Measurements from ENCODE around the gene TMEM132A. TPM values are rescaled to one million over a fixed set of nuclear protein-coding genes. Genes with fewer than 3 reads are reported as not detected.

TMEM132A gene
- total RNA-seq, 2 donors from 2014 or later = 7.7 to 8.4 TPM

DNA sequence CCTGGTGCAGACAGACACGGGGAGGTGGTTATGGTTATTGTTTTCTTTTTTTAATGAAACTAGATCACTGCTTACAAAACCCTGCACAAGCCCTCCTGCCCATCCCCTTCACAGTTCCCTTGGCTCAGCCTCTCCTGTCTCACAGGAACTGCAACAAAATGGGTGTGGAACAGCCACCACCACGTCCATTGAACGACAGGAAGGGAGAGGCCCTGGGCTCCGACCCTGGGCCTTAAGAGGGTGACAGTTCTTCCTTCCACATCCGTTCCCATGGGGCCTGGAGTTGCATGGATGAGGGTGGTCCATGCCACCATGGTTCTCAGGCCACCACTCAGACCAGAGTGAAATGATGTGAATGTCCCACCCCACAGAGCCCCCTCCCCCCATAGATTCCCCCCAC is 33.6 kb upstream of the TMEM132A start:
- Histone ChIP-seq H3K27ac (no peak overlapping the region), H3K27me3 (replicated peaks; ENCODE audit: insufficient read depth) (no peaks in the 10 kb centered on the region), H3K4me3 (no peak overlapping the region), H3K9me3 (no peaks in the 10 kb centered on the region), H3K4me1 (ENCODE audit: control insufficient read depth in 1 of 2, low read depth in 2 of 2) (no peaks in the 10 kb centered on the region), H3K36me3 (peaks cover 8% of the 10 kb centered on the region)
- no peak for DNase-seq (ENCODE audit: low spot score)
- TF ChIP-seq CTCF (IDR thresholded peaks at IDR 0.05) = no peak
- no peak for ATAC-seq (ENCODE audit: insufficient number of reproducible peaks, low FRiP score, low read depth)

DNA sequence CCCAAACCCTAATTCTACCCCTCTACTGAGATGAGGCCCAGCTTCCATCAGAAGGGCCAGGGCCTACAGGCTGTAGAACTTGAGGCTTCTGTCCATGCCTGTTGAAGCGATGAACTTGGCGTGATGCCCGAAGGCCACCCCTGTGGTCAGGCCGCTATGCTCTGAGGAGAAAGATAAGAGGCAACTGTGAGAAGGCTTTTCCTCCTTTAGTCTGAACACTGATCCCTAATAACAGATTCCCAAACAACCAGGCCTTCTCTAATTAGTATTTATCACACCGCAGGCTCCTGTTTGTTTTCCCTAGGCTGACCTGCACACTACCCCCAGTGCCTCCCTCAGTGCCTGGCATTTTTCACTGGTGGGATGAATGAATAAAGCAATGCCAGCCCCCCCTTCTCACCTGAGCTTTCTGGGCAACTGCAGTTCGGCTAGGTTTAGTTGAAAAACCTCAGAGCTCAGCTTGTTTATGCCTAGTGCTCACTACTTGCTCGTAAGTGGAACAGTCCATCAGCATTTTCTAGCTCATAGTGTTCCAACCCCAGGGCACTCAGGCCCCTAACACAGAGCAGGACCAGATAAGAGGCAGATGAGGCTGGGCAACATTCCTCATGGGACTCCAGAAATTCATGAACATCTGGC is 33.0 kb upstream of the TMEM132A start:
- Histone ChIP-seq H3K9me3 (no peaks in the 10 kb centered on the region), H3K27ac (no peak overlapping the region), H3K27me3 (replicated peaks; ENCODE audit: insufficient read depth) (no peaks in the 10 kb centered on the region), H3K4me1 (ENCODE audit: control insufficient read depth in 1 of 2, low read depth in 2 of 2) (no peaks in the 10 kb centered on the region), H3K36me3 (peaks cover 11% of the 10 kb centered on the region), H3K4me3 (no peak overlapping the region)
- no peak for ATAC-seq (ENCODE audit: insufficient number of reproducible peaks, low FRiP score, low read depth)
- no peak for DNase-seq (ENCODE audit: low spot score)
- TF ChIP-seq CTCF (IDR thresholded peaks at IDR 0.05) = no peak

DNA sequence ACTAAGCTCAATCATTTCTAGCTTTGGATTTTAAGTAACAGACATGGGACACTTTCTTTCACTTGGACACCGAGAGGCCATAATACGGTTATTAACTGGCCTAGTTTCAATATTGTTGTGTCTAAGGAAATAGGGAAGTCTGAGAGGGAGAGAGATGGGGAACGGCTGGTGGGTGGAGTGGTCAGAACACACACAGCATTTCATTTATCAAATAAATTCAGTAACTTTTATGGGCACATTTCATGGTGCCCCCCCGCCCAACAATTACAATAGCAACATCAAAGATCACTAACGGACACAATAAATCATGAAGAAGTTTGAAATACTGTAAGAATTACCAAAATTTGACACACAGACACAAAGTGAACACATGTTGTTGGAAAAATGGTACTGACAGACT is 28.6 kb upstream of the TMEM132A start:
- ATAC-seq (ENCODE audit: insufficient number of reproducible peaks, low FRiP score, low read depth) (no peak), DNase-seq (ENCODE audit: low spot score) (no peak)
- no peaks in the 10 kb centered on the region for H3K27me3 ChIP-seq (replicated peaks; ENCODE audit: insufficient read depth)
- peaks cover 41% of the 10 kb centered on the region for H3K36me3 ChIP-seq
- TF ChIP-seq CTCF (IDR thresholded peaks at IDR 0.05) = no peak
- no peaks in the 10 kb centered on the region for H3K9me3 ChIP-seq
- H3K4me3 ChIP-seq = no peak overlapping the region
- no peak overlapping the region for H3K27ac ChIP-seq
- no peaks in the 10 kb centered on the region for H3K4me1 ChIP-seq (ENCODE audit: control insufficient read depth in 1 of 2, low read depth in 2 of 2)

DNA sequence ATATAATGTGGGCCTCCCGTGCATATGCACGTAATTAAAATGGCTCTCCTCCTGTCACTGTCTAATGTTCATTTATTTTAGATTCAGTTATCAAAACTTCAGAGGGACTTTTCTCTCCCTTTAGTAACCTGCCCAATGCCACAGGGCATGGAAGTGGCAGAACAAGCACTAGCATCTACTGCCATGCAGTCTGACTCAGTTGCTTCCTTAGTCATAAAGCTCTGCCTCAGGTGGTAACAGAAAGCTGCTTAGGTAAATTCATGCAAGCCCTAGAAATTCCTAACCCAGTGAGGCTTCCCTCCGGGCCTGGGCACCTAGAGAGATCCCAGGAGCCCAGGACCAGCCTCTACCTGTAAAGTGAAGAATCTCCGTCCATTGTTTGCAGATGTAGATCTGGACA is 26.8 kb upstream of the TMEM132A start:
- ATAC-seq (ENCODE audit: insufficient number of reproducible peaks, low FRiP score, low read depth) (no peak), DNase-seq (ENCODE audit: low spot score) (no peak)
- TF ChIP-seq CTCF (IDR thresholded peaks at IDR 0.05) = no peak
- Histone ChIP-seq H3K27ac (no peak overlapping the region), H3K4me3 (no peak overlapping the region), H3K27me3 (replicated peaks; ENCODE audit: insufficient read depth) (no peaks in the 10 kb centered on the region), H3K9me3 (no peaks in the 10 kb centered on the region), H3K36me3 (peaks cover 58% of the 10 kb centered on the region), H3K4me1 (ENCODE audit: control insufficient read depth in 1 of 2, low read depth in 2 of 2) (no peaks in the 10 kb centered on the region)

GRCh38 chr11:60899046-60899936 is 25.0 kb upstream of the TMEM132A start:
- H3K4me1 ChIP-seq (ENCODE audit: control insufficient read depth in 1 of 2, low read depth in 2 of 2) = peaks cover 0 to under 1% of the 10 kb centered on the region in 2 donors
- no peak overlapping the region for H3K4me3 ChIP-seq
- H3K36me3 ChIP-seq = peaks cover 60% of the 10 kb centered on the region
- ATAC-seq (ENCODE audit: insufficient number of reproducible peaks, low FRiP score, low read depth) (no peak), DNase-seq (ENCODE audit: low spot score) (no peak)
- H3K9me3 ChIP-seq = no peaks in the 10 kb centered on the region
- H3K27me3 ChIP-seq (replicated peaks; ENCODE audit: insufficient read depth) = no peaks in the 10 kb centered on the region
- TF ChIP-seq CTCF (IDR thresholded peaks at IDR 0.05) = peak; percentile 91
- H3K27ac ChIP-seq = no peak overlapping the region

Data from thoracic aorta (tissue), 2 donors.